ENCODE results near the gene CERK. TPM values are rescaled to one million over a fixed set of nuclear protein-coding genes. Genes with fewer than 3 reads are reported as not detected.

Gene CERK
- total RNA-seq, 1 experiment from 2014 or later: 45.6 TPM

DNA sequence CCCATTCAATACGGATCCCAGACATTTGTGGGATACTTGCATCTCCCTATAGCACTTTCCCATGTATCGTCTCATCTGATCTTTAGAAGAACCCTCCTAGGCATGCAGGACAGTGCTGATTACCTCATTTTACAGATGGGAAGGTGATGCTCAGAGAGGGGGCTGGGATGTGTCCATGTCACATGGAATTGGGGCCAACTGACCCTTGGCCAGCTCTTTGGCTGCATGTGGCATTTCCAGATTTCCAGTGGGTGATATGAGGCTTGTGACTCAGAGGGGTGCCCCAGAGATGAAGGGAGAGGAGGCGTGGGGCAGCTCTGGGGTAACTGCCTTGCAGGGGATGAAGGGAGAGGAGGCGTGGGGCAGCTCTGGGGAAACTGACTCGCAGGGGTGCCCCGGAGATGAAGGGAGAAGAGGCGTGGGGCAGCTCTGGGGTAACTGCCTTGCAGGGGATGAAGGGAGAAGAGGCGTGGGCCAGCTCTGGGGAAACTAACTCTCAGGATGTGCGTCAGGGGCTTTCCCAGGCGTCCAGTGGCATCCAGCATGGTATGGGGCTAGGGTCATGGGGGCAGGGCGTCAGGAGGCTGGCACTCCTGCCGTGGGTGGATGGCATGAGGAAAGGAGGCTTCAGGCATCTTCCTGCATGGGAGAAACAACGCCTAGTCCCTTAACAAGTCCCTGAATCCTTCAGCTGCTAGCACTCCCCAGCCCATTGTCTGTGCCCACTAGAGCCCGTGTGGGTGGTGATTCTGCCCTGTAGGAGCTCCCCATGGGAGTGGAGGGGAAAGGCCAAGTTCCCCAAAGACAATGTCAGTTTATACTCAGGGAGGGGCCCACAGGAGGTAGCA, 11.9 kb upstream of the CERK start:
- ChIA-PET POLR2A (no interaction called here), CTCF (interaction anchor here (1.4 to 2.3 kb wide), 2 partner anchors 9 to 186 kb away, joined by 6 to 11 read pairs; no protein-coding TSS in a partner anchor)
- Mint-ChIP-seq H3K9me3 (peaks cover 6% of the 10 kb centered on the region), H3K27ac (no peak overlapping the region), H3K36me3 (peaks cover 4% of the 10 kb centered on the region; the same call in 1 of the 2 replicates), H3K4me1 (no peaks in the 10 kb centered on the region), H3K27me3 (ENCODE audit: low read depth) (peaks cover 11% of the 10 kb centered on the region; the same call in 1 of the 2 replicates), H3K4me3 (no peak overlapping the region)
- ATAC-seq (no peak), DNase-seq (ENCODE audit: low spot score) (no peak)
- TF ChIP-seq JAZF1 (CRISPR knock-in tag; IDR thresholded peaks at IDR 0.05): no peak
- no peak for TF ChIP-seq ZBTB43 (CRISPR knock-in tag; IDR thresholded peaks at IDR 0.05)
- TF ChIP-seq MYBL2 (CRISPR knock-in tag; IDR thresholded peaks at IDR 0.05): no peak
- no peak for TF ChIP-seq RORB (CRISPR knock-in tag; IDR thresholded peaks at IDR 0.05)
- TF ChIP-seq GABPB1 (CRISPR knock-in tag; IDR thresholded peaks at IDR 0.05): no peak

DNA sequence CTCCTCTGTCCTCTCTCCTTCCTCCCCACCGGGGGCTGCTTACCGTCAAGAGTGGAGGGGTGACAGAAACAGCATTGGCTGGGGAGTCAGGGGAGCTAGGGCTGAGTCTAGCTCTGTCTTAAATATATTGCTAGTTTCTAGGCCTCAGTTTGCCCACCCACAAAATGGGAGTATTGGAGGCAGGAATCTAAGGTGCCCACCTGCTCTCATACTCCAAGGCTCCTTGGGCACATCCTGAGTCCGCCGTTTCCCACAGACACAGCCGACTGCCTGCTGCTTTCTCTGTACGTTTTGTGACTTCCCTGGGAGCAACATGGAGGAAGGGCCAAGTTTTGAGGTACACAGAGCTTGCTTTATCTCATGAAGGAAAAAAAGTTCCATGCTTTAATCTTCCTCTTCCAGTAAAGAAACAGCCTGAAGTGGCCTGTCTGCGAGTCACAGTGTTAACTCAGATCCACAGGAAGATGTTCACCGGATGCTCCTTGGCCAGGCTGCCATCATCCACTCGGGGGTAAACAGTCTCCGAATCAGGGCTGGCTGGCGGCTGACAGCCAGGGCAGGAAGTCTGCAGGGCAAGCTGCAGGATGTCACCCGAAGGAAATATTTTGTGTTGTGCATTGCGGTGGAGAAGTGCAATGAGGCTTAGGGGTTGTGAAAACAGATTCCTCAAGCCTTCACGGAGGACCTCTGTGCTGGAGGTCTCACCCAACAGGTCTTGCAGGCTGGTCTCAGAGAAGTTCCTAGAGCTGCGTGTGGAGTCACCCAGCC, 11.0 kb upstream of the CERK start:
- Mint-ChIP-seq H3K27ac (no peak overlapping the region), H3K4me3 (no peak overlapping the region), H3K9me3 (peaks cover 1% of the 10 kb centered on the region), H3K27me3 (ENCODE audit: low read depth) (peaks cover 11% of the 10 kb centered on the region; the same call in 1 of the 2 replicates), H3K4me1 (no peaks in the 10 kb centered on the region), H3K36me3 (no peaks in the 10 kb centered on the region; the same call in 1 of the 2 replicates)
- DNase-seq (ENCODE audit: low spot score) (no peak), ATAC-seq (no peak)
- ChIA-PET CTCF (interaction anchor here (0.7 to 2.3 kb wide), 3 partner anchors 10 to 186 kb away, joined by 3 to 11 read pairs (median 6); no protein-coding TSS in a partner anchor), POLR2A (no interaction called here)
- TF ChIP-seq JUN (CRISPR knock-in tag; IDR thresholded peaks at IDR 0.05): no peak
- TF ChIP-seq PRRX2 (CRISPR knock-in tag; IDR thresholded peaks at IDR 0.05): no peak
- TF ChIP-seq ZBTB21 (CRISPR knock-in tag; IDR thresholded peaks at IDR 0.05; ENCODE audit: borderline replicate concordance): no peak
- TF ChIP-seq MXD4 (CRISPR knock-in tag; IDR thresholded peaks at IDR 0.05; ENCODE audit: borderline replicate concordance): no peak
- no peak for TF ChIP-seq HMGA2 (CRISPR knock-in tag; IDR thresholded peaks at IDR 0.05)
- no peak for TF ChIP-seq EMX1 (CRISPR knock-in tag; IDR thresholded peaks at IDR 0.05)
- no peak for TF ChIP-seq ZNF281 (CRISPR knock-in tag; IDR thresholded peaks at IDR 0.05)
- no peak for TF ChIP-seq TCF7 (CRISPR knock-in tag; IDR thresholded peaks at IDR 0.05; ENCODE audit: low read depth)
- no peak for TF ChIP-seq ZNF671 (CRISPR knock-in tag; IDR thresholded peaks at IDR 0.05)
- TF ChIP-seq ZSCAN18 (CRISPR knock-in tag; IDR thresholded peaks at IDR 0.05): no peak
- no peak for TF ChIP-seq ZNF121 (CRISPR knock-in tag; IDR thresholded peaks at IDR 0.05)
- TF ChIP-seq ZNF219 (CRISPR knock-in tag; IDR thresholded peaks at IDR 0.05; ENCODE audit: borderline replicate concordance): no peak
- TF ChIP-seq IRF2 (CRISPR knock-in tag; IDR thresholded peaks at IDR 0.05; ENCODE audit: borderline replicate concordance, low read depth): no peak
- TF ChIP-seq OVOL2 (CRISPR knock-in tag; IDR thresholded peaks at IDR 0.05; ENCODE audit: borderline replicate concordance): no peak
- TF ChIP-seq SMAD3 (CRISPR knock-in tag; IDR thresholded peaks at IDR 0.05; ENCODE audit: borderline replicate concordance): no peak
- TF ChIP-seq GTF2I (CRISPR knock-in tag; conservative IDR thresholded peaks at IDR 0.05): no peak
- no peak for TF ChIP-seq PRDM15 (CRISPR knock-in tag; IDR thresholded peaks at IDR 0.05)
- no peak for TF ChIP-seq NR3C1 (CRISPR knock-in tag; conservative IDR thresholded peaks at IDR 0.05; ENCODE audit: low read depth)
- no peak for TF ChIP-seq NFE2L1 (CRISPR knock-in tag; IDR thresholded peaks at IDR 0.05)
- no peak for TF ChIP-seq ZNF263 (CRISPR knock-in tag; IDR thresholded peaks at IDR 0.05; ENCODE audit: low read depth)

All from WTC11 (cell line).